ENCODE results near the gene GAPDHS.

The GAPDHS gene

GRCh38 chr19:35558400-35559280 is 25.4 kb downstream of the GAPDHS start:
- no peak for DNase-seq

DNA sequence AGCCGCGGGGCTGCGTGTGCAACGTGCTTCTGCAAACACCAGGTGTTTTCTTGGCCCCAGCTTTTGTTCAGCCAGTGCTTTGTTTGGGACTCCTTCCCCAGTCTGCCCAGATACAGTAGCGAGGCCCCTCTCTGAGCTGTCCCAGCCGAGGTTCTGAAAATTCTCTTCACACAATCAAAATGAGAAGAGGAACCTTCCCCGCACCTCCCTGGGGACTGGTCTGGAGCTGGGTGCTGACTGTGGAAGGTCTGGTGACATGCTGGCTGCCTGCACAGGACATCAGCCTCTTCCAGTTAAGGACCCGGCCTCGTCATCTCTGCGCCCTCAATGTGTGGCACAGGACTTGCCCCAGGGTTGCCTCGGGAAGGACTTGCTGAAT is 26.0 kb downstream of the GAPDHS start:
- DNase-seq = no peak

DNA sequence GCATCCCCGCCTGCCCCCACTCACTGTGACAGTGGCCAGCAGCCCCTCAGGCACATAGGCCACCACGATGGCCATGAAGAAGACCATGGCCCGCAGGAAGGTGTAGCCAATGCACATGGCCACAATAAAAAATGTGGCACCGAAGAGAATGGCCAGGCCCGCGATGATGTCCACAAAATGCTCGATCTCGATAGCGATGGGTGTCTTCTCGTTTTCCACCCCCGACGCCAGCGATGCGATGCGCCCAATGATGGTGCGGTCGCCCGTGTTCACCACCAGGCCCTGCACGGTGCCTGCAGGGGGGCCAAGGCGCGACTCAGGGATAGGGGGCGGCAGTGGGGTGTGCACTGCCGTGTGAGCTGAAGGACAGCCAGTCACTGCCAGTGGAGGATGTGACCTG is 26.5 kb downstream of the GAPDHS start:
- DNase-seq = no peak

GRCh38 chr19:35560271-35560670 is 27.0 kb downstream of the GAPDHS start:
- DNase-seq = no peak

GRCh38 chr19:35560677-35561076 is 27.4 kb downstream of the GAPDHS start:
- DNase-seq = no peak

DNA sequence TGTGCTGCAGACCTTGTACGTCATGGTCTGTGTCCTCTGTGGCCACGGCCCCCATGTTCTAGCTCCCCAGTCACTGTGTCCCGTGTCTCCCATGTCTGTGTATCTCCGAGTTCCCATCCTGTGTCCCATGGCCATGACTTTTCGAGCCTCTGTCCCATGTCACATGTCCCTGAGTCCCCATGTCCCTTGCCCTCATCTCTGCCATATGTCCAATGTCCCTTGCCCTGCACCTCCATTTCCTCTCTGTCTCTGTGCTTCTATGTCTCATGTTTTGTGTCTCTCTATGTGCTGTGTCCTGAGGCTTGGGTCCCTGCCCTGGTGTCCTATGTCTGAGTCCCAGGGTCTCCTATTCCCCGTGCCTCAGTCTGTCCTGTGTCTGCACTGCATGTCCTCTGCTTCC is 28.2 kb downstream of the GAPDHS start:
- DNase-seq = no peak

DNA sequence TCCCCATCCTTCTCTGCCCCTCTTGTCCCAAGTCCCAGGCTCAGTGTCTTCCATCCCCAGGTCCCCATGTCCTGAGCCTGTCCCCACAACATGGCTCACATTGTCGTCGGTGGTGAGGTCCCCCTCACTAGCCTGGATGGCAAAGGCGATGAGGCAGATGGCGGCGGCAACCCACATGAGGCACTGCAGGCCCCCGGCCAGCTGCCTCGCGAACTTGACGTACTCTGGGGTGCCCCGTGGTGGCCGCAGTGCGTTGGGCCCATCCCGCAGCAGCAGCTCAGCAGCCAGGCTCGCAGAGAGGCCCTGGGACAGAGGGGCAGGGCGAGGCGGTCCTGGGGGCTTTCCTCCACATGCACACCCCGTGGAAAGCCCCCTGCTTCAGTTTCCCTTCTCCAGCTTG is 29.1 kb downstream of the GAPDHS start:
- no peak for DNase-seq

DNA sequence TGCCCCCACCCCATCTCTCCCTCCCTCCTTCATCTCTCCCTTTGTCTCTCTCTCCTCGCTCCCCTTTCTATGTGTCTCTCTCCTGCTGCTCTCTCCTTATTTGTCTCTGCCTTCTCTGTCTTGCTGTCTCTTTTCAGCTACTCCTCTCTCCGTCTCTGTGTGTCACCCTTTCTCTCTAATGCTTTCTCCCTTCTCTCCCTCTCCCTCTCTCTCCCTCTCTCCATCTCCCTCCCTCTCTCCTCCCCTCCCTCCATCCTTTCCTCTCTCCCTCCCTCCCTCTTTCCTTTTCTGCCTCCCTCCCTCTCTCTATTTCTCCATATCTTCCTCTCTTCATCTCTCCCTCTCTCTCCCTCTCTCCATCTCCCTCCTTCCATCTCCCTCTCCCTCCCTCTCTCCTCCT is 29.5 kb downstream of the GAPDHS start:
- no peak for DNase-seq

DNA sequence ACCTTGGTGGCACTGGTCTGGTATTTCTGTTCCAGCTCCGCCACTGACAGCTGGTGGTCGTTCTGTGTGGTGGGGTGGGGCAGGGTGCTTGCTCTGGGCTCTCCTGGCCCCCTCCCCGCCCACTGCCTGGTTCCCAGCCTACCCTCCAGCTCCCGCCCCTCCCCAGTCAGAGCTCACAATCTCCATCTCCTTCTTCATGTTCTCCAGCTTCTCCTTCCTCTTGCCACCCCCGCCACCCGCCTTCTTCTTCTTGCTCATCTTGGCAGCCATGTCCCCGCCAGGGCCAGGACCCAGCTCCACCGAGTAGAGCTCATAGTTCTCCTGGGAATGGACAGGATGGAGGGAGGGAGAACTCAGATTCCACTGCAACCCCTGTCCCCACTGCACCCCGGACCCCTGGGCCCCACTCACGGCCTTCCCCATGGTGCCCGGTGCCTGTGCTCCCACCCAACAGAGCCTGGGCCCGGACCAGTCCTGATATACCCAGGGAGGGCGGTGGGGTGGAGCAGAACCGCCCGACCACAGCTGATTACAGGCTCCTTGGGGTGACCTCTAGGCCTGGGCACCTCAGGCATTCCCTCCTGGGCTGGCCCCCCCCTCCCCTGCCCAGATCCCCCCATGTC is 30.1 kb downstream of the GAPDHS start, which contains the start of gene ATP4A:
TSS of gene ATP4A (minus strand) at position 452 of the 623 bp plus-strand sequence. CDS start at position 423, 29 bp downstream.
- no peak for DNase-seq

GRCh38 chr19:35565016-35565856 is 32.0 kb downstream of the GAPDHS start:
- no peak for DNase-seq

DNA sequence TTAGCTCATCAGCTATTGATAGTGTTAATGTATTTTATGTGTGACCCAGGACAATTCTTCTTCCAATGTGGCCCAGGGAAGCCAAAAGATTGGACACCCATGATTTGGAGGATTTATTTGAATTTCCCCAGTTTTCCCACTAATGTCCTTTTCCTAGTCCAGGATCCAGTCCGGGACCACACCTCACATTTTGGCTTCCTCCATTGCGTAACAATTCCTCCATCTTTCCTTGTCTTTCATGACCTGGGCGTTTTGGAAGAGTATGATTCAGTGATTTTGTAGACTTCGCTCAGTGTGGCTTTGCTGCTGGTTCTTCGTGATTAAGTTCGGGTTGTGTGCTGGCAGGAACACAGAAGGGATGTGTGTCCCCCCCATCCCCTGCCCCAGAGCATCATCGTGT is 33.5 kb downstream of the GAPDHS start:
- DNase-seq = no peak

DNA sequence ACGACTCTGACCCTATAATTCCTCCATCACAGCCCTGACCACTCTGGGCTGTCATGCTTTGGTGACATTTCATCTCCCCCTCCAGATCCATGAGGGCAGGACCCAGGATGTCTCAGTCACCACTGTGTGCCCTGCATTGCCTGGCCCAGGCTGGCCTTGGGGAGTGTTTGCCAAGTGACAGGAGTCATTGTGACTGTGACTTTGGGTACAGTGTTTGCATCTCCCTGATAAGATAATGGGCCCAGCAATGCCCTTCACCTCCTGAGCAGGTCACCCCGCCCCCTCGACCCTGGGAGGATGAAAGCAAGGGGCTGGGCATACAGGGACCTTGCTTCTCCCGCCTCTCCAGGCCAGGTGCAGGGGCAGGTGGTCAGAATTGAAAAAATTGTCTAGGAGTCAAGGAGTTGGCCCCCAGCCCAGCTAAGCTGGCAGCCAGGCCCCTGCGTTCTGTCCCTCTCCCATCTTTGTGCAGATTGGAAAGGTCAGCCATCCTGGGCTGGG is 36.1 kb downstream of the GAPDHS start:
- DNase-seq = no peak

GRCh38 chr19:35571406-35571965 is 38.2 kb downstream of the GAPDHS start:
- no peak for DNase-seq

DNA sequence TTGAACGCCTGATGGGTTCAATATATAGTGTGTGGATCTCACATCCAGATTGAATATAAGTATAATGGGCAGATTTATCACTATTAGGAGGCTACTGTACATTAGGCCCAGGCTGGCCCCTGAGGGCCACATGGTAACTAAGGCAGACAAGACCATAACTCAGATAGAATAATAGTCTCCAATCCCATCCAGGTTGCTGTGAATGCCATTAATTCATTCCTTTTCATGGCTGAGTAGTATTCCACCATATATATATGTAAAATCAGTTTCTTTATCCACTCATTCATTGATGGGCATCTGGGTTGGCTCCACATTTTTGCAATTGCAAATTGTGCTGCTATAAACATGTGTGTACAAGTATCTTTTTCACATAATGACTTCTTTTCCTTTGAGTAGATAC is 44.7 kb downstream of the GAPDHS start:
- no peak for DNase-seq

DNA sequence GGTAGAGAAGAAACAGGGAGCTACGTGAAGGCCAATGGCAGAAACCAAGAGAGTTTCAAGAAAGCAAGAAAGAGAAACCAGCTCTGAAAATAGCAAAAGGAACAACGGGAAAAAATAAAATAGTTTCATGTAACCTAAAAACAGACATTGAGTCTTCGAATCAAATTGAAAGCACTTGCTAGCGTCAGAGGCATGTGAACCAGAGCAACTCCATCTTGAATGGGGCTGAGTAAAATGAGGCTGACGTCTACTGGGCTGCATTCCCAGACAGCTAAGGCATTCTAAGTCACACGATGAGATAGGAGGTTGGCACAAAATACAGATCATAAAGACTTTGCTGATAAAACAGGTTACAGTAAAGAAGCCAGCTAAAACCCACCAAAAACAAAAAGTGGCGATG is 45.5 kb downstream of the GAPDHS start:
- DNase-seq = no peak

DNA sequence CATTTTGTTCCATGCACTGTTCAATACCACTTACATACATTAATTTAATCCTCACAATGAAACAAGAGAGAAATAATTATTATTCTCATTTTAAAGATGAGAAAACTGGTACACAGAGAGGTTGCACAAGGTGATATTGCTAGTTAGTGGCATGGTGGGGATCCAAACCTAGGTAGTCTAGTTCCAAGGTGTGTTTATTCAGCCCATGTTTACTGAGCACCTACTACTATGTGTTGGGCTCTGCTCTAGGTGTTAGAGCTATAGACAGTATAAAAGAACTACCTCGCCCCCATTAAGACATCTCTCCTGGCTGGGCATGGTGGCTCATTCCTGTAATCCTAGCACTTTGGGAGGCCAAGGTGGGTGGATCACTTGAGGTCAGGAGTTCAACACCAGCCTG is 49.5 kb downstream of the GAPDHS start:
- DNase-seq = no peak

DNA sequence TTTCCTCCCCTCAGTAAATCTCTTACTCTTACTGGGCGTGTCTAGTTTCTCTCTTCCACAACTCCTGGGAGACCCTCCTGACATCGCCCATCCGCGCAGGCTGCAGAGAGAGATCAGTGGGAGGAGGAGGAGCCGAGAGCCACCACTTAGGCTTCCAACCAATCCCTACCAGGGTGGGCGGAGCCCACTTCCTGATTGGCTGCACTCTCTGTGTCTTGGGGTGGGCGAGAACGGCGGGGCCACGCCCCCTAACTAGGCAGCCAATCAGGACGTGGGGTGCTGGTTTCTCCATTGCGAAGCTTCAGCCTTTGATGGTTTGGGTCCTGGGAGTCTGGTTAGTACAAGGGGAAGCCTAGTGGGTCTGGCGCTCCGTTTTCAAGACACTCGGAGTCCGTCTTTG is 52.6 kb downstream of the GAPDHS start, which contains the start of gene PMIS2:
TSS of gene PMIS2 (plus strand) at position 326 of the 400 bp plus-strand sequence. CDS start 87 bp downstream, outside the sequence.
- DNase-seq = no peak

DNA sequence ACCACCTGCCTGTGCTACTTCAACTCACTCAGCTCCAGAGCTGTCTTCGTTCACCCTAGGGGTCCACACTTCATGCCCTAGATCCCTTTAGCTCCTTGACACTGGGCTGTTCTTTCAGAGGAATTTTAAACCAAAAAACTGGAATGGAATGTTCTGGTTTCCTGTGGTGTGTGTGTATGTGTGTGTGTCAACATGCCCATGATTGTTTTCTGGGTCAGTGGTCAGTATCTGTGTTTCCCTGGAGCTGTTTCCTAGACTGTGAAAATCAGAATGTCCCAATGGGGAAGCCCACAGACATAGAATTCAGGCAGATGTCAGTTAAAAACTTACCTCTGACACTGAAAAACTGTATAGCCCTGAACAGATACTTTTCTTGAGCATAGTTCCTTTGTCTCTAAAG is 54.1 kb downstream of the GAPDHS start:
- no peak for DNase-seq

GRCh38 chr19:35590875-35591274 is 57.6 kb downstream of the GAPDHS start:
- no peak for DNase-seq

DNA sequence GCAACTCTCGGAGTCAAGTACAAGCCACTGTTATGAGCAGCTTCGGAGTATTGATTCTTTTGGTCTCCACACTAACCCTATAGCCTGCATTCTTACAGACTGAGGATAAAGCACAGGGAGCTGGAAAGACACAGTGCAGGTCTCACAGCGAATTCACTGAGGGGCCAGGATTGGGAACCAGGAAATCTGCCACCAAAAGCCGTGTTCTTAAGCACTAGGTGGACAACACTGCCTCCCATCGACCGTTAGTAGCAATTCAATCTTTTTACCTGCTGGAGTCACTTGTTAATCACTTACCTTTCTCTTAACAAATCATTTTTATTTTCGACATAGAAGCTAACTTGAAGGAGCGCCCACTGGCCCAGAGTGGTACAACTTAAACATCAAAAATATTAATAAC is 59.0 kb downstream of the GAPDHS start:
- no peak for DNase-seq
